GM19324 (cell line): ENCODE data around the gene FRAT2.

ENCODE experiments used
- ATAC-seq: cut with Tn5 transposase; IDR thresholded peaks from one replicate; pipeline ENCODE4 v1.9.1; 2021; ENCODE audit warnings: mild to moderate bottlenecking, moderate library complexity; ENCODE audit not compliant: unreplicated experiment, low FRiP score

Gene FRAT2, protein sequence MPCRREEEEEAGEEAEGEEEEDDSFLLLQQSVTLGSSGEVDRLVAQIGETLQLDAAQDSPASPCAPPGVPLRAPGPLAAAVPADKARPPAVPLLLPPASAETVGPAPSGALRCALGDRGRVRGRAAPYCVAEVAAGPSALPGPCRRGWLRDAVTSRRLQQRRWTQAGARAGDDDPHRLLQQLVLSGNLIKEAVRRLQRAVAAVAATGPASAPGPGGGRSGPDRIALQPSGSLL

DNA sequence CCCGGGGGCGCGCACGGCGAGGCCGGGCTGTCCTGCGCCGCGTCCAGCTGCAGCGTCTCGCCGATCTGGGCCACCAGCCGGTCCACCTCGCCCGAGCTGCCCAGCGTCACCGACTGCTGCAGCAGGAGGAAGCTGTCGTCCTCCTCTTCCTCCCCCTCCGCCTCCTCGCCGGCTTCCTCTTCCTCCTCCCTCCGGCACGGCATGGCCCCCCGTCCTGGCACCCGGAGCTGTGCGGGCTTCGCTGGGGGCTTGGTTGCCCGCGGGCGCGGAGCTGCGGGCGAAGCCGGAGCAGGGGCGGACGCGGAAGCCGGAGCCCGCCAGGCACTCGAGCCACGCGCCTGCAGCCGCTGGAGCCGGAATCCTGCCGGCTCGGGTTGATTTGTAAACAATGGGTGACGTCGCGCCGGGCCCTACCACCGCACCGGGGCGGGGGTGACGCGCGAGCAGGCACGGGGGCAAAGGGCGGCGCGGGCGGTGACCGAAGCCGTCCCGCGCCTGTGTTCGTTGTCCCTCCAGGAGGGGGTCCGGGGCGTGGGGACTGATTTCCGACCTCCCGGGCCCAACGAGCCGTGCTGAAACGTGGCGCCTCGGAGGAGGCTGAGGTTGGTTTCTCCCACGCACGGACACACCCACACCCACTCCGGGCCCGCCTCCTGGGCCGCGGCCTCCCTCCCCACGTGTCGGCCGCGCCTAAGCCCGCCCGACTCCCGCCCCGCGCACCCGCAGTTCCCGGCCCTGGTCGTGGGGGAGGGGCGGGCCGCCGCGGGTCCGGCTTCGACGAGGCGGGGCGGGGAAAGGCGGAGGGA is at the start of gene FRAT2:
TSS of gene FRAT2 (minus strand) at position 360 of the 806 bp plus-strand sequence. CDS start at position 203, 157 bp downstream.
- peak; percentile 87 for ATAC-seq

DNA sequence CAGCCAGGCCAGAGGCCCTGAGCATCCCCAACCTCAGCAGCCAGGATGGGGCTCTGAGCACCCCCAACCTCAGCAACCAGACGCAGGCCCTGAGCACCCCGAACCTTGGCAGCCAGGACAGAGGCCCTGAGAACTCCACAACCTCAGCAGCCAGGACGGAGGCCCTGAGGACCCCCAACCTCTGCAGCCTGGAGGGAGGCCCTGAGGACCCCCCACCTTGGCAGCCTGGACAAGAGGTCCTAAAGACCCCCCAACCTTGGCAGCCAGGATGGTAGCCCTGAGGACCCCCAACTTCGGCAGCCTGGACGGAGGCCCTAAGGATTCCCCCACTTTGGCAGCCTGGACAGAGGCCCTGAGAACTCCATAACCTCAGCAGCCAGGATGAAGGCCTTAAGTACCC is 49.6 kb upstream of the FRAT2 start:
- no peak for ATAC-seq

DNA sequence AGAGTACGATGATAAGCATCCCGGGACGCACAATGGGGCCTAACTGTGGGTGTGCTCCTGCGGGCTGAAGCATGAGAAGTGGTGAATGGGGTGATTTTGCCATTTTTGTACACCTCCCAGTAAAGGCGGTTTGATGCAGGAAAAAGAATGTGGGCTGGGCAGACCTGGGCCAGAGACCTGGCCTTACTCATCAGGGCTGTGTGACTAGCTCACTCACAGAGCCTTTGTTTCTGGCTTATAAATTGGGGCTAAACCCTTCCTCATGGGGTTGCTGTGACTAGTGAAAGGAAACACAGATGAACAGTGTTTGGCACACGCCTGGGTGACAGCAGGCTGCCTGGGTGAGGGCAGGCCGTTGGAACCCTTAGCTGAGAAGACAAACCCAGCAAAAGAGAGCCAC is 48.6 kb upstream of the FRAT2 start:
- no peak for ATAC-seq

DNA sequence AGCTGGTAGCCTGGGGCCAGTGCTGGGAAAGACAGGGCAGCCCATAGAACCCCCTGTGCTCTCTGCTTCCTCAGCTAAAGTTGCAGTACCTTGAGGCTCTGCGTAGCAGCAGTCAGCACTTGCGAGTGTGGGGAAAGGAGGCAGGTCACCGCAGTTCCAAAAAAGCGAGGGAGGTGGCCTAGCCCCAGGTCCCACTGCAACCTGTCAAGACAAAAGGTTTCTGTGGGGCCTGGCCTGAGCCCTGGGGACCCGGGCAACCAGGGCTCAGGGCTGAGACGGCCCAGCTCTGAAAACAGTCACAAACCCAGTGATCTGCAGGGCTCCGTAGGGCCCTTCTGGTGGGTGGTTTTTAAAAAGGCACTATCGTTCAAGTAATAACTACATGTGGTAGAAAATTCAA is 47.1 kb upstream of the FRAT2 start:
- no peak for ATAC-seq

DNA sequence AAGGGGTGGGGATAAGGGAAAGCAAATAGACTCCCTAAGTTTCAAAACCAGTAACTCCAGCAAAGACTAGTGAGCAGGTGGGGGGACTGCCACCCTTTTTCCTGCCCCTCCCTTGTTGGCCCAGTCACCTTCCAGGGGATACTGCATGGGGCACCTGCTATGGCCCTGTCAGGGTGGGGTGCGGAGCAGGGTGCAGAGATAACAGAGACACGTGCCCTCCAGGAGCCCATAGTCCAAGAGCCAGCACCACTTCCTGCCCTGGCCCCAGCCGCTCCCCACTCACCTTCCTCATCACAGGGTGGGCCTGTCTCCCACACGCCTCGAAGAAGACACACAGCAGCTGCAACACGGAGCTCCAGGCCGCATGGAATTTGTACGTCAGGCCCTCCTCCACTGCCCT is 46.0 kb upstream of the FRAT2 start:
- no peak for ATAC-seq

DNA sequence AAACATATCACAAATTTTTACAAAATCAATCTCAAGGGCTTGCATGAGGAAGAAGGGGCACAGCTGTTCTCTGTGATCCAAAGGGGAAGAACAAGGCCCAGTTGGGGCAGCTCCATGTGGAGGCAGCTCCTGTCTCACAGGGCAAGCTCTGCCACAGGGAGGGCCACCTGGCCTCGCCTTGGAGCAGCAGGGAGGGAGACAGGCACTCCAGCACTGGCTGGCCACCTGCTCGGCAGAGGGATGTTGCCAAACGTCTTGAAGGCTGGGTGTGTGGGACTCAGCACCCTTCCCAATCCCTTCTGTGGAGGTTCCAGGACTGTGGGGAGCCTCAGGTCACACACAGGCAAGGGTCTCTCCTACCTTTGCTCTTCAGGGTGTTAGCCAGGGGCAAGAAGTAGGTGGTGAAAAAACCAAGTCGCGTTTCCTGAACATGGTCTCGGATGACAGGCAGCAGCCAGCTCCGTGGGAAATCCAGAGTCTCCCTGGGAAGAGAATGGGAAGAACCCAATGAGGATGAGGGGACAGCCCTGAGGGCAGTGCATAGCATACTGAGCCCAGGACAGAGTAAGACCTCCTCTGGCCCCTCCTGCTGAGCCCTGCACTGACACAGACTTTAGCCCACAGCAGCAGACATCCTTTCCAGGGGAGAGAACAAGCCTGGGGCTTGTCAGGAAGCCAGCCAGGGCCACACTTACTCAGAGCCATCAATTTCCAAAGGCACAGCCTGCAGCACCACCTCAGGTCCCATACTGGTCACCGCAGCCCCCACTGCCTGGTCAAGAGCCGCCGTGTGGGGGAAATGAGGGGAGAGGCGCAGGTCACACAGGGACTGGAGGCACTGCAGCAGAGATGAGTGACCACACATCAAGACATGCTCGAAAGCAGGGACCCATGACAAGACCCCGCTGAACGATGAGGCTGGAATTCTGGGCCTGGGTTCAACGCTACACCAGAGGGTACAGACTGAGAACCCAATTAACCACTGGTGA is 44.7 kb upstream of the FRAT2 start:
- ATAC-seq: no peak

DNA sequence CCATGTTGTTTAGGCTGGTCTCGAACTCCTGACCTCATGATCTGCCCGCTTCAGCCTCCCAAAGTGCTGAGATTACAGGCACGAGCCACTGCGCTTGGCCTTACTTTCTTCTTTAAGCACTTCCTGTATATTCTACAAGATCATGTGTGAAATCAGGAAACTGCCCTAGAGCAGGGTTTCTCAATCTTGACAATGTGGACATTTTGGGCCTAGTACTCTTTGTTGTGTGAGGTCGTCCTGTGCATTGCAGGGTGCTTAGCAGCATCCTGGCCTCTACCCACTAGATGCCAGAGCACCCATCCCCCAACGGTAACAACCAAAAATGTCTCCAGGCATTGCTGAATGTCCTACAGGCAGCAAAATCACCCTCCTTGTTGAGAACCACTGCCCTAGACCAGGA is 41.9 kb upstream of the FRAT2 start:
- no peak for ATAC-seq

DNA sequence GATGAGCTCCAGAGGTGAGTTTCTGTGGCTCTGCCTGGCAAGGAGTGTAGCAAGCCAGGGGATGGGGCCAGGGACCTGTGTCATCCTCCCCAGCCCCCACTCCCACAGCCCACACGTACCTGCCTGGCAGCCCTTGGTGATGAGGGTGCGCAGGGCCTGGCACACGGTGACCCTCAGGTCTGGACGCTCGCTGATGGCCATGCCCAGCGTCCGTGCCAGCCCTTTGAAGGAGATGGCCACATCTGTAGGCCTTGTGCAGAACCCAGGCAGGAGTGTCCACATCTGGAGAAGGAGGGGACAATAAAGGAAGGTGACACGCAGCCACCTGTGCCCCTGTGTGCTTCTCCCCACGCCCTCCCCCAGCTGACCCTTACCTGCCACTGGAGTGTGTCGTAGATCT is 38.9 kb upstream of the FRAT2 start:
- no peak for ATAC-seq

DNA sequence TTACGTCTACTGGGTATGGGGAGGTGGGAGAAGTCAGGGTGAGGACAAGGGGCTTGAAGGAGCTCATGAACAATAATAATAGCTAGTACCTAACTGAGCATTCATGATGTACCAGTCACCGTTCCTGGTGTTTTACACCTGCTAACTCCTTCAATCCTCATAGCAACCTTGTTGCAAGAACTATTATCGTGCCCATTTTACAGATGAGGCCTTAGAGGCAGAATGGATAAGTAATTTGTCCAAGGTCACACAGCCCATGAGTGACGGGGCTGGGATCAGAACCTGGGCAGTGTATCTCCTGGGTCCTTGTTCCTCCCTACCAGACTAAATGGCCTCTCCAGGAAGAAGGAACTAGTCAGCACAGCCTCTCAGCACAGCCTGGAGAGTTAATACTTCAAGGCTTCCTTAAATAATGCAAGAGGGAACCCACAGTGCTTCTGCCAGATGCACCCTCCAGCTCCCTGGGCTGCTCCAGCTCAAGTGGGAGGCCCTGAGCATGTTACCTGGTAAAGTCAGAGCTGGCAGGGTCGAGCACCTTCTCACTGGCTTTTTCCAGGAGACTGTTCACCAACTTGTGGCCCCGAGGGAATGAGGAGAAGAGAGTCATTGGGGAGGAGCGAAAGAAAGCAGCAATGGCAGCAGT is 37.8 kb upstream of the FRAT2 start:
- no peak for ATAC-seq

DNA sequence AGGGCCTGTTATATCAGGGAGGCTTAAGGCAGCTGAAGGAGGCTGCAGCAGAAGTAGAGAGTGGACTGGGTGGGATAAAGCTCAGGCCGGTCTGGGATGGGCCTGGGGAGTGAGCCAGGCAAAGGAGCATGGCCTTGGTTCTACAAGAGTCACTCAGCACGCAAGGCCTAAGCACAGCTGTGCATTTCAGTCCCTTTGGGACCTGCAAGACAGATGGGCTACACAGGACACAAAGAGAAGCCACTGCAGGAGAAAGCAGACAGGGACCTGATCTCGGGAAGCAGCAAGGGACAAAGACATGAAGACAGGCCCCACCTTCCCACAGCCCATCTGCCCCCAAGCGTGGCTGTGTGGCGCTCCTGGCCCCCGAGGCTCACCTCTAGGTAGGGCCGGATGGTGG is 37.2 kb upstream of the FRAT2 start:
- ATAC-seq: no peak

DNA sequence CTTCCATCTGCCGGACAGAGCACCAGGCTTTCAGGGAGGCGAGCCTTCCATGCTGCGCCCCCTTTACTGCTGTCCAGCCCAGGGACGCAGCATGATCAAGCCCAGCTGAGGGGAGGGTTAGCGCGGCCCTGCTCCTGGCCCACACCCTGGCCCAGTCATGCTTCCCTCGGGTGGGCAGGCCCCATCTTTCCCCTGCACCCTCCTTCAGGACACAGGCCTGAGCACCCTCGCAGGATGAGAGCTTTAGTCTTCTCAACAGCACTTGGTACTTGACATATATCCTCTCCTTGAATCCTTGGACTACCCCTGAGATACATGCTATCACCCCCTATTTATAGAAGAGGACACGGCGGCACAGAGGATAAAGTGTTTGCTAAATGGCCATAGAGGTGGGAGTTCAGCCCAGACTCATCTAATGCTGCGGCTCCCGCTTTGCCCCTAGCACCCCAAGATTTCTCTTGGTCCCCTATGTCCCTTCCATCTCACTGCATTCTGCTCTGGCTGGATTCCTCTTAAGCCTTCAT is 32.7 kb upstream of the FRAT2 start:
- no peak for ATAC-seq

DNA sequence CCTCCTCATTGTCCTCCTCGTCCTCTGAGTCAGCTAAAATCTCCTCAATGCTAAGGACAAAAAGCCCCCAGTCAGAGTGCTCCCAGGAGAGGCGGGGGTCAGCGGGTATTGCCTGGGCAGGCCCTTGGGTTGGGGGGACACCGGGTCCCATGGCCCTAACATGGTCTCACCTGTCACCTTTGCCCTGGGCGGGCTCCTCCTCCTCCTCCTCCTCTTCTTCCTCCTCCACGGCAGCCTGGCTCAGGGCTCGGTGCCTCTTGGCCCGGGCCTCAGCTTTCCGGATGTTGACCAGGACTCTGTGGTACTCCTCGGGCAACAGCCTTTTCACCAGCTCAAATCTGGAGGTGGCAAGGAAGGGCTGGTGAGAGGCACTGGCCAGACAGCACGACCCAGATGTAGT is 32.0 kb upstream of the FRAT2 start:
- no peak for ATAC-seq

DNA sequence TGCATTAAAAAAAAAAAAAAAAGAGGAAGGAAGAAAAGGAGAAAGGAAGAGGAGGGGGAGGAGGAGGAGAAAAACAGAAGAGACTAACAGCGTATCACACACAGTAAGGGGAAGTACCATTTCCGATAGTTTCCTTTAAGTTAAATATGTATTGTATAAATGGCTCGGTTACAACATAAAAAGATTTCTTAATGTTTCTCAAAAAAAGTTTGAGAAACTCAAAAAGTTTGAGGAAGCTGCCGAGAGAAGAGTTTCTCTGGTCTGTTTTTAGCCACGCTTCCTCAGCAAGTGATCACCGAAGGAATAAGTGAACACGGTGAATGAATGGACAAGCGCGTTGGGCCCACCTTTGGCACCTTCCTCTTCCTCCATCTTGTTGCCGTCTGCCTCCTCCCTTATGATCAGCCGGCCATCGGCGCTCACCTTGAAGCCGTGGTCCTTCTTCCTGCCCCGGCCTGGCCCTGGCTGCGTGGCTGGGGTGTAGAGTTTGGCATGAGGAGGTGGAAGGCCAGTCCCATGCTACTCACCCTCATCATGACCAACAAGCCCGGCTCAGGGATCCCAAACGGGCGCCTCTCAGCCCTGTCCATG is 31.3 kb upstream of the FRAT2 start:
- no peak for ATAC-seq

DNA sequence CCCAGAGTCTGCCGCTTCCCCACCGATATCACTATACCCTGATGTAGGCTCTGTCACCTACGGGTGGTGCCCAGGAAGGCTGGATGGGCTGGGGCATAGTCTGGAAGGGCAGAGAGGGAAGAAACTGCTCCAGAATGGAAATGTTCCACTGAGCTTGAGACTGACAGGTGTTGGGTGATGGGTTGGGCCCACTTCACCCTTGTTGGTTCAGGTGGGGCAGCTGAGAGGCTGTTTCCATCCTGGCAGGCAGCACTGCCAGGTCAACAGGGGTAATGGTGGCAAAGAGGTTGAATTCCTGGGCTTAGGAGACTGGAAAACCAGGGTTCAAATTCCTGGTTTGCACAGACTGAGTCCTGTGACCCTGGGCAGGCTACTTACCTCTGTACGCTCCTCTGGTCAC is 28.5 kb upstream of the FRAT2 start:
- ATAC-seq: no peak

DNA sequence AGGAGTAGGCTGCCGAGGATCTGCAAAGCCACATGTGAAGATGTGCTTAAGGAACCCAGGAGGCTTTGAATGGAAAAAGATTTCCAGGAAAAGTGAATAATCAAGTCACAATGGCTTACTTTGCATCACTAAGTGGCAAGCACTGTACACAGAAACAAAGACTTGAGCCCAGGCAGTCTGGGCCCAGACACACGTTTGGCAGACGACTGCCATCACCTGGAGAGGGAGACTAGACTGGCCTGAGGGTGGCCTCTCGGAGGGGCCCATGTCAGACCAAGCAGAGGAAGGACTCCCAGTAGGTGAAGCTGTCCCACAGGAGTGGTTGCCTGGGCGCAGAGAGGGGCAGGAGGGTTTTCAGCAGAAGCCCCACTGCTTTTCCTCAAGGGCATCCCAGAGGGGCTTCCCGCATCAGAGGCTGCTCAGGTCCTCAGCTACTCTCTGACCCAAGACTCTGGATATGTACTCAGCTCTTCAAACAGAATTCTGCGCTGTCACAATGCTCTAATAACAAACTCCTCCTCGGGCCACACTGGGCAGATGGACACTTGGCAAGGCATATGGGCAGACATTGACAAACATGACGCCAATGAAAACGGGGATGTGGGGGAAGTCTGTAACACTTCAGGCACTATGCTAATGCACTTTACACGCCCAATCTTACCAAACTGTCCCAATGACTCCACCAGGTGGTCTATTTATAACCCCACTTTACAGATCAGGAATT is 27.9 kb upstream of the FRAT2 start:
- no peak for ATAC-seq

DNA sequence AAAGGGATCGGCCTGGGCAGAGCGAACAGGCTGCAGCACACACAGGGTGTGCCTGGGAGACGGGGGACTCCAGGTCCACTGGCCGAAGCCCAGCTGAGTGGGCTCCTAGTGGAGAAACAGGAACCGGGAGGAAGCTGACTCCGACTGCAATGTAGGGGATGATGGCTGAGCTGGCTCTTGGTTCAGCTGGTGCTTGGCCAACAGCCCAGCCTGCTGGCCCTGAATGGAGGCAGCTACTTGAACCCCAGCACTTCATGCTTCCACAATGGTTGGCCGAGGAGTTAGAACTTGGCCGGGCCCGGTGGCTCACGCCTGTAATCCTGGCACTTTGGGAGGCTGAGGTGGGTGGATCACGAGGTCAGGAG is 27.0 kb upstream of the FRAT2 start:
- ATAC-seq: no peak

DNA sequence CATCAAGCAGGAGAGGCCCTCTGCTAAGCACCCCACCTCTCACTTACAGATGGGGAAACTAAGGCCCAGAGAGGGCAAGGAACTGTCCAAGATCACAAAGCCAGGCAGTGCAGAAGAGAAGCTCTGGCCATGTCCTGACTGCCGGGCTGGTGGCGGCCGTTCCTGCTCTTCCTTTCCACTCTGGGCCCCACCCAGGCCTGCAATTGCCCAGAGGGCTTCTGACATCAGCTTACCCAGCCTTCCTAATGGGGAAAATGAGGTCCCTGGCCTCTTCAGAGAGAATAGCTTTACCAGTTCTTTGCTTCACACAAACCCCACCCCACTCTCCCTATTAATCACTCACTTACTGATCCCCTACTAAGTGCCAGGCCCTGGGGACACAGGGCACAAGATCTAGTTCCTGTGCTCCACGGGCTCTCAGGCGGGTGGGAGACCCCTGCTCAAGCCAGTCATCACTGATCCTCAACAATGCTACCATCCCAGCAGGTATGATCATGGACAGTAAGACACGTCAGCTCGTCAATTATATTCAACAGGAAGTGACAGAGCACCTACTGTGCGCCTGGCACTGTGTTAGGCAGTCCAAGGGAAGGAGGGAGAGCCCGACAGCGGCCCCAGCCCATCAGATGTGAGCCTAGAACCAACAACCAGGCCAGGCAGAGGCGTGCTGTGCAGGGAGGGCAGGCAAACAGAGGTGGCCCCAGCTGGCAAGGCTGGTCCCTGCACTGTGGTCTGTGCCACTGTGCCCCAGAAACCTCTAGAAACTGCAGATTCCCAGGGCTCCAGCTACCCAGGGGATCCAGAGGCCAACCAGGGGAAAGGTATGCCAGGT is 26.4 kb upstream of the FRAT2 start:
- ATAC-seq: no peak

DNA sequence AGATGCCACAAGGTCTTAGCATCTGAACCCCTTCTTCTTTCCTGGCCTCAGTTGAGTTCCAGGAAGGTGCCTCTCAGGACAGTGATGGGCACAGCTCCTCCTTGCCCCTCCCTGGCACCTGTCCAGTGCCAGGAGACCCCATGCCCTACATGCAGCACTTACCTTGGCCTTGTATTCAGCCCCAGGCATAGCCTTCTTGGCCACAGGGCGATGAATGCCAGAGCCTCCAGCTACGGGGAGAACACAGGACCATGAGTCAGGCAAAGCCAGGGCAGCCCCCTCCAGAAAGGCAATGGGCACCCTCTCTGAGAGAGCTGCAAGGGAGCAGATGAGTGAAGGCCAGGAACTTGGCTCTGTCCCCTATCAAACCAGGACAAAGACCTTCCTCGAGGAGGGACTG is 24.3 kb upstream of the FRAT2 start:
- ATAC-seq: no peak

DNA sequence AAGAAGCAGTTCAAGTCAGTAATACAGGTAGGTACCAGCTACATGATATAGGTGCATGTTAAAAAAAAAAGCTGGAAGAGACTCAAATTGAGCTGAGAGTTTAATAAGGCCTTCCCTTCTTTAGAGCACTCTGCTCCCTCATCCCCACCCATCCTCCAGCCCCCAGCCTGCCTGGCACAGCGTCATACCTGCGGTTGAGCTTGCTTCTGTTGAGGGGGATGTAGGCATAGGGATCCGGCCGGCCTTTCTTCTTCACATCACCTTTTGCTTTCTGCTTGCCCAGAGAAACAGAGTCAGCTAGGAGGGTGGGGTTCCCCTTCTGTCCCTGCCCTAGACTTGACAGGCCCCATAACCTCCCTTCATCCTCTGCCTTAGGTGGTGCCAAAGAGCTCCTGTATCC is 23.8 kb upstream of the FRAT2 start:
- ATAC-seq: no peak
